ENCODE data around the gene PLAAT3. TPM values are rescaled to one million over a fixed set of nuclear protein-coding genes. Genes with fewer than 3 reads are reported as not detected.

The PLAAT3 gene
- polyA plus RNA-seq, 1 donor from 2014 or later: not detected

DNA sequence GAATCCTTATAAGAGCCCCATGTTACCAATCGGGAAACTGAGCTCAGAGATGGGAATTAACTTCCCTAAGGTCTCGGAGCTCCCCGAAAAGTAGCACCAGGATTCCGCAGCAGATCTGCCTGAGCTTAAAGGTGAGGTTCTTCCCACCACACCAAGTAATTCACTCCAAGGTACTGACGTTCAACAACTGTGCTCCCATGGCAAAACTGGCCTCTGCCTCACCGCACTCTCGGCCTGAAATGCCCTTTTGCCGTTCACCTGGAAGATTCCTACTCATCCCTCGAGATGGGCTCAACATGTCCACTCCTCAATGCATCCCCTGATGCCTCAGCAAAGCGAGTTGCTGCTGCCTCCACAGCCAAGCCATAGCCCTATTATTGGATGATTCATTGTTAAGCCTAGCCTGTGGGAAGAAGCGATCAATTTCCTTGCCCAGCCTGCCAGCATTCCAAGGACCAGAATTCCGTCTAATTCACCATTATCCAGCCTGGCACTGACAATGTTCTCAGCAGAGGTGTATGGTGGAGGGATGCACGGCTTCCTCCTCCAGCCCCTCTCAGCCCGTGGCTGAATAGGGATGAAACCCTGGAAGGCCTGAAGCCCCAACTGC is 4.2 kb downstream of the PLAAT3 start:
- Histone ChIP-seq H3F3A (ENCODE audit: insufficient read depth, low read length, poor library complexity, severe bottlenecking) (no peaks in the 10 kb centered on the region), H3K9me3 (ENCODE audit: low read length) (no peaks in the 10 kb centered on the region), H3K36me3 (ENCODE audit: insufficient read depth, low read length) (no peaks in the 10 kb centered on the region), H3K27ac (ENCODE audit: low read length) (no peak overlapping the region), H3K4me3 (ENCODE audit: low read length) (no peak overlapping the region), H2AFZ (ENCODE audit: low read depth, low read length) (no peak overlapping the region), H3K4me2 (ENCODE audit: low read length) (no peak overlapping the region), H3K9ac (ENCODE audit: low read length) (no peak overlapping the region), H3K9me2 (ENCODE audit: insufficient read depth, low read length) (no peaks in the 10 kb centered on the region), H4K20me1 (ENCODE audit: insufficient read depth) (no peaks in the 10 kb centered on the region), H3K79me2 (replicated peaks; ENCODE audit: insufficient read depth, low read length) (no peaks in the 10 kb centered on the region), H3K27me3 (ENCODE audit: insufficient read depth, low read depth, low read length) (peaks cover 28% of the 10 kb centered on the region)
- no peak for TF ChIP-seq EP300 (conservative IDR thresholded peaks at IDR 0.05; ENCODE audit: poor library complexity, severe bottlenecking)
- no peak for TF ChIP-seq CTCF (IDR thresholded peaks at IDR 0.05; ENCODE audit: poor library complexity, severe bottlenecking)
- TF ChIP-seq TAF1 (IDR thresholded peaks at IDR 0.05; ENCODE audit: low read depth): no peak
- no peak for TF ChIP-seq RAD21 (conservative IDR thresholded peaks at IDR 0.05)
- no peak for TF ChIP-seq POLR2AphosphoS5 (IDR thresholded peaks at IDR 0.05)
- no peak for TF ChIP-seq EZH2 (IDR thresholded peaks at IDR 0.05; ENCODE audit: borderline replicate concordance, insufficient read depth, low read length, poor library complexity, severe bottlenecking)
- no peak for TF ChIP-seq SMC3 (conservative IDR thresholded peaks at IDR 0.05; ENCODE audit: poor library complexity)
- TF ChIP-seq REST (IDR thresholded peaks at IDR 0.05; ENCODE audit: borderline replicate concordance): no peak
- no peak for TF ChIP-seq MXI1 (conservative IDR thresholded peaks at IDR 0.05; ENCODE audit: poor library complexity, severe bottlenecking)

DNA sequence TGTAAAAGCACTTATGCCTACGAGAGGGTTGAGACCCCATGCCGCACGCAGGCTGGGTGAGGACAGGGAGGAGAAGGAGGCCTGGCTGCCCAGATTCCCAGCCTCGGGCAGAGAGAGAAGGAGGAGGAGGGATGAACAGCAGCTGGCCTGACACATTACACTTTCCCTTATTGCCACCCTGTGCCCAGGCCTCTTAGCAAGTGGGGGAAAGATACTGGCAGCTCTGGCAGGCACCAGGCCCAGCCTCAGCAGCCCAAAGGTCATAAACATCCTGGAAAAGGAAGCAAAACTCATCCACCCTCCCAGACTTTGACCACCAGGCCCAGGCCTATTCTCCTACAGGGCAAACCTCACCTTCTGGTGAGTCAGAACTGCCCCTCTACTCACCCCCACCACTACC is 4.7 kb downstream of the PLAAT3 start:
- no peaks in the 10 kb centered on the region for H3F3A ChIP-seq (ENCODE audit: insufficient read depth, low read length, poor library complexity, severe bottlenecking)
- no peak overlapping the region for H3K27ac ChIP-seq (ENCODE audit: low read length)
- H3K9me3 ChIP-seq (ENCODE audit: low read length): no peaks in the 10 kb centered on the region
- H3K27me3 ChIP-seq (ENCODE audit: insufficient read depth, low read depth, low read length): peaks cover 27% of the 10 kb centered on the region
- H4K20me1 ChIP-seq (ENCODE audit: insufficient read depth): no peaks in the 10 kb centered on the region
- H3K4me3 ChIP-seq (ENCODE audit: low read length): no peak overlapping the region
- H2AFZ ChIP-seq (ENCODE audit: low read depth, low read length): no peak overlapping the region
- H3K79me2 ChIP-seq (replicated peaks; ENCODE audit: insufficient read depth, low read length): no peaks in the 10 kb centered on the region
- TF ChIP-seq MXI1 (conservative IDR thresholded peaks at IDR 0.05; ENCODE audit: poor library complexity, severe bottlenecking): no peak
- no peak for TF ChIP-seq SMC3 (conservative IDR thresholded peaks at IDR 0.05; ENCODE audit: poor library complexity)
- no peak for TF ChIP-seq EZH2 (IDR thresholded peaks at IDR 0.05; ENCODE audit: borderline replicate concordance, insufficient read depth, low read length, poor library complexity, severe bottlenecking)
- no peak for TF ChIP-seq EP300 (conservative IDR thresholded peaks at IDR 0.05; ENCODE audit: poor library complexity, severe bottlenecking)
- TF ChIP-seq REST (IDR thresholded peaks at IDR 0.05; ENCODE audit: borderline replicate concordance): no peak
- no peak for TF ChIP-seq POLR2AphosphoS5 (IDR thresholded peaks at IDR 0.05)
- no peak for TF ChIP-seq CTCF (IDR thresholded peaks at IDR 0.05; ENCODE audit: poor library complexity, severe bottlenecking)
- H3K9ac ChIP-seq (ENCODE audit: low read length): no peak overlapping the region
- no peak overlapping the region for H3K4me2 ChIP-seq (ENCODE audit: low read length)
- H3K36me3 ChIP-seq (ENCODE audit: insufficient read depth, low read length): no peaks in the 10 kb centered on the region
- H3K9me2 ChIP-seq (ENCODE audit: insufficient read depth, low read length): no peaks in the 10 kb centered on the region

Measured in neural cell (in vitro differentiated cells).